HepG2 (cell line): ENCODE data around the gene NELFB. TPM values are rescaled to one million over a fixed set of nuclear protein-coding genes. Genes with fewer than 3 reads are reported as not detected.

Experiments used
- ATAC-seq: fragments of 200-7000 bp; cut with Tn5 transposase; 3 replicates; pipeline ENCODE4 v1.9.1; 2020; ENCODE audit warnings: mild to moderate bottlenecking, moderate library complexity
- BruUV-seq: library from RNA; stranded (reverse); fragments of 400-500 nt; replicated peaks from 2 replicates; lab custom pipeline; 2021; lab: Mats Ljungman, UMichigan
- CTCF ChIA-PET: fragments of 300-600 bp; formaldehyde crosslinking; extraction: SDS; loops from one replicate; lab custom pipeline; 2021; ENCODE audit warnings: low total read pairs, inconsistent platforms, low intra/inter-chr PET ratio; lab: Yijun Ruan, JAX
- POLR2A ChIA-PET: fragments of 350-600 bp; sonication (Branson Sonifier 250); formaldehyde crosslinking; loops from one replicate; lab custom pipeline; 2020; ENCODE audit warnings: antibody characterized with exemption, inconsistent platforms; lab: Yijun Ruan, JAX
- DNase-seq: peaks from one replicate; pipeline ENCODE4 v3.0.0-alpha.2; 2015; ENCODE audit warnings: low spot score
- FAIRE-seq: peaks from 3 replicates; lab custom pipeline; 2011; peaks lifted over from hg19 to GRCh38; lab: Jason Lieb, UNC
- H2AFZ ChIP-seq: one replicate; pipeline ENCODE4 v1.6.1; 2011; ENCODE audit warnings: low read length, inconsistent platforms
- H3K27ac ChIP-seq: fragments of 300-600 bp; 3 replicates; pipeline ENCODE4 v1.8.0; 2011; ENCODE audit warnings: mixed run types, mild to moderate bottlenecking, mixed read lengths, low read length, inconsistent platforms; ENCODE audit not compliant: insufficient read depth; ENCODE audit errors: extremely low read length
- H3K27me3 ChIP-seq, 2 experiments: fragments of 200-600 bp in 1 of 2; 2 replicates in 1 of 2; 3 replicates in 1 of 2; pipeline versions ENCODE4 v1.6.0 to v1.8.0; 2011; ENCODE audit warnings: low read length in 2 of 2, mild to moderate bottlenecking in 2 of 2, moderate library complexity in 2 of 2, inconsistent platforms in 1 of 2; ENCODE audit not compliant: insufficient read depth in 2 of 2, control insufficient read depth in 1 of 2
- H3K36me3 ChIP-seq, 2 experiments: fragments of 200-600 bp in 1 of 2; replicated peaks in 1 of 2; 2 replicates in 1 of 2; 3 replicates in 1 of 2; pipeline versions ENCODE4 v1.5.1 to v1.8.0; 2011; ENCODE audit warnings: low read length in 2 of 2, inconsistent platforms in 1 of 2; ENCODE audit not compliant: insufficient read depth in 2 of 2, control insufficient read depth in 1 of 2
- H3K4me1 ChIP-seq: 2 replicates; pipeline ENCODE4 v1.5.1; 2012; ENCODE audit warnings: low read length, inconsistent platforms; ENCODE audit not compliant: insufficient read depth
- H3K4me2 ChIP-seq: 2 replicates; pipeline ENCODE4 v1.6.0; 2011; ENCODE audit warnings: low read depth, low read length, inconsistent platforms
- H3K4me3 ChIP-seq, 3 experiments: fragments of 200-600 bp in 1 of 3; sonication (generic), shearing (Covaris generic) in 1 of 3; replicated peaks in 1 of 3; 2 replicates each; pipeline ENCODE4 v1.5.1; 2011 to 2016; ENCODE audit warnings: low read length in 3 of 3, inconsistent platforms in 2 of 3, low read depth in 2 of 3, mild to moderate bottlenecking in 2 of 3, control low read depth in 1 of 3, mixed read lengths in 1 of 3; ENCODE audit not compliant: insufficient read depth in 1 of 3
- H3K79me2 ChIP-seq: one replicate; pipeline ENCODE4 v1.6.1; 2011; ENCODE audit warnings: low read length, inconsistent platforms; ENCODE audit not compliant: insufficient read depth
- H3K9ac ChIP-seq: 2 replicates; pipeline ENCODE4 v1.6.0; 2011; ENCODE audit warnings: mild to moderate bottlenecking, low read depth, low read length, inconsistent platforms; ENCODE audit not compliant: insufficient read depth
- H3K9me3 ChIP-seq: 2 replicates; pipeline ENCODE4 v1.5.1; 2012; ENCODE audit warnings: mild to moderate bottlenecking, low read length
- H4K20me1 ChIP-seq: 2 replicates; pipeline ENCODE4 v1.6.0; 2011; ENCODE audit warnings: inconsistent platforms, mild to moderate bottlenecking, low read length, moderate library complexity; ENCODE audit not compliant: insufficient read depth
- AGO2 ChIP-seq: fragments of 200-400 bp; formaldehyde crosslinking; optimal IDR thresholded peaks from 2 replicates; pipeline ENCODE3; 2017; ENCODE audit warnings: mild to moderate bottlenecking, low read depth, low read length, moderate library complexity
- GABPB1 ChIP-seq: IDR thresholded peaks from 2 replicates; pipeline ENCODE4 v1.6.1; 2016; ENCODE audit warnings: mild to moderate bottlenecking, missing genetic modification reagents, moderate library complexity, missing compliant biosample characterization
- KDM5B ChIP-seq: sonication (generic); formaldehyde crosslinking; IDR thresholded peaks from 2 replicates; pipeline ENCODE4 v1.4.0; 2020; ENCODE audit warnings: missing genetic modification reagents, mild to moderate bottlenecking, borderline replicate concordance
- PATZ1 ChIP-seq: sonication (generic); formaldehyde crosslinking; IDR thresholded peaks from 2 replicates; pipeline ENCODE4 v1.4.0; 2020; ENCODE audit warnings: missing genetic modification reagents
- ZNF607 ChIP-seq: sonication (generic); formaldehyde crosslinking; IDR thresholded peaks from 2 replicates; pipeline ENCODE4 v1.5.1; 2020; ENCODE audit warnings: missing genetic modification reagents, mild to moderate bottlenecking, borderline replicate concordance
- WGBS: methylation state at CpG from one replicate; pipeline ENCODE4 v1.1.6; 2017; ENCODE audit warnings: low lambda C conversion rate; 5-methylcytosine and 5-hydroxymethylcytosine counted together
- in situ Hi-C: cut with HindIII; loops from 2 replicates; pipeline ENCODE4 v1.10.0; 2017; ENCODE audit warnings: low pct_unique_long_range_greater_than_20kb; ENCODE audit not compliant: extremely low pct_ligation_motif_present
- intact Hi-C: fragments of 100-400 bp; cut with micrococcal nuclease; formaldehyde crosslinking; loops from one replicate; pipeline ENCODE4 v1.10.0; 2022; ENCODE audit not compliant: unreplicated experiment
- polyA plus RNA-seq, 8 experiments: library from polyadenylated mRNA; depleted of rRNA in 3 of 8; stranded (reverse) in 7 of 8; unstranded in 1 of 8; fragments of >200 nt; fragmentation: Illumina TruSeq in 4 of 8; extraction: Trizol in 4 of 8; gene quantifications; 2 replicates each; pipeline versions ENCODE4 v1.2.1 to v1.2.3, GENCODE V29; 2011 to 2016; ENCODE audit warnings: low read depth in 4 of 8, missing spikeins in 1 of 8, mixed read lengths in 1 of 8; ENCODE audit not compliant: insufficient read depth in 1 of 8
- total RNA-seq, 5 experiments: library from RNA; depleted of rRNA; stranded (reverse); fragments of >200 nt; fragmentation: Illumina TruSeq; extraction: Trizol; gene quantifications; 2 replicates each; pipeline ENCODE4 v1.2.3, GENCODE V29; 2016; ENCODE audit warnings: low read depth in 1 of 5

Gene NELFB
- total and polyA plus RNA-seq, 2 of the 13 experiments (the other 11 are each of a cell fraction or from before 2014, with no cell fraction given), result 26.5 to 45.8 TPM

- Histone ChIP-seq H4K20me1 (no peaks in the 10 kb centered on the region), H3K4me2 (no peak overlapping the region; the same call in 1 of the 2 replicates), H3K9ac (peak overlapping the region; percentile 5; the same call in 1 of the 2 replicates)
- TF ChIP-seq GABPB1 (CRISPR knock-in tag), result peak; percentile 9; the same call in 1 of the 2 replicates
- TF ChIP-seq AGO2, result peak; percentile 68
- 0 out of 2 replicates have a peak, but pooled peaks have one; percentile 15 for TF ChIP-seq KDM5B (CRISPR knock-in tag)
- TF ChIP-seq ZNF607 (CRISPR knock-in tag), result no peak
- 0 out of 2 replicates have a peak, but pooled peaks have one; percentile 15 for TF ChIP-seq PATZ1 (CRISPR knock-in tag)
- TF ChIP-seq, all 625 proteins: peak for 4
- Histone ChIP-seq H3K27me3 (peaks cover 1 to 9% of the 10 kb centered on the region in 2 experiments; a peak in 2 of 5 replicates), H3K27ac (no peak overlapping the region), H3K79me2 (peaks cover 14% of the 10 kb centered on the region), H3K36me3 (peaks cover 1 to 2% of the 10 kb centered on the region in 2 experiments; a peak in 2 of 5 replicates), H3K4me3 (peak overlapping the region in 1 of 3 experiments; percentile 19; a peak in 1 of 6 replicates), H3K4me1 (peaks cover 83% of the 10 kb centered on the region), H2AFZ (no peak overlapping the region), H3K9me3 (no peaks in the 10 kb centered on the region)
- no peak for DNase-seq
- ChIA-PET POLR2A (interaction anchor here (0.6 to 14.2 kb wide), 4 partner anchors 9 to 198 kb away, joined by 3 to 317 read pairs (median 28); partner anchors contain the start of genes TOR4A and TUBB4B), CTCF (no interaction called here)
- intact Hi-C loops (no loop called here), in situ Hi-C loops (no loop called here)
- 48% methylated on average over 12 of the region's 22 CpGs for WGBS
- ATAC-seq, result no peak
- no peak for FAIRE-seq
- no TSS peak for BruUV-seq
These were observed 3.4 kb upstream of the NELFB start for GRCh38 chr9:137251490-137252268.
